Mucosa of descending colon (tissue), 3 donors: ENCODE measurements around the gene KRT20. TPM values are rescaled to one million over a fixed set of nuclear protein-coding genes. Genes with fewer than 3 reads are reported as not detected.

Source experiments
- ATAC-seq: fragments of 200-7000 bp; cut with Tn5 transposase; one replicate; pipeline ENCODE4 v1.9.1; 2020; ENCODE audit warnings: mild to moderate bottlenecking, moderate library complexity
- DNase-seq, 3 donors: peaks; one replicate each; pipeline ENCODE4 v3.0.0-alpha.2; 2020
- H3K36me3 ChIP-seq: fragments of 200-600 bp; one replicate; pipeline ENCODE4 v1.8.0; 2021; ENCODE audit warnings: low read depth, mild to moderate bottlenecking
- H3K4me1 ChIP-seq: fragments of 200-600 bp; one replicate; pipeline ENCODE4 v1.8.0; 2021; ENCODE audit warnings: low read depth, mild to moderate bottlenecking
- H3K4me3 ChIP-seq: fragments of 200-600 bp; one replicate; pipeline ENCODE4 v1.8.0; 2021; ENCODE audit warnings: mild to moderate bottlenecking
- H3K9me3 ChIP-seq: fragments of 200-600 bp; one replicate; pipeline ENCODE4 v1.8.0; 2021; ENCODE audit warnings: mild to moderate bottlenecking
- intact Hi-C, 2 donors: fragments of 100-400 bp; cut with DNase I in 1 of 2; cut with micrococcal nuclease in 1 of 2; formaldehyde crosslinking; loops; one replicate each; pipeline versions ENCODE4 v1.11.0 to v1.11.1; 2022; cut with DNase I, micrococcal nuclease
- total RNA-seq, 3 donors: library from RNA; stranded (reverse); fragmentation: NEBNext Ultra II Directional in 2 of 3; extraction: Animal tissue kit (Norgen Biotek cat#: 25700) in 2 of 3; gene quantifications; one replicate each; pipeline versions ENCODE4 v1.2.1 to v1.2.4, GENCODE V29; 2021 to 2023
- TF ChIP-seq, protein P1 (sequence below): fragments of 200-600 bp; IDR thresholded peaks from one replicate; pipeline ENCODE4 v1.8.0; 2022; ENCODE audit warnings: antibody characterized with exemption, mild to moderate bottlenecking
- donor health status: DM: no; HTN: no; CAD: no; lungs with moderate emphysema.
- donor health status: DM: no; HTN: no; CAD: no.
- donor health status: DM: no; HTN: yes; CAD: no.

KRT20 gene
- total RNA-seq, 3 donors from 2014 or later, result 553 to 1,810 (median 1,312) TPM

DNA sequence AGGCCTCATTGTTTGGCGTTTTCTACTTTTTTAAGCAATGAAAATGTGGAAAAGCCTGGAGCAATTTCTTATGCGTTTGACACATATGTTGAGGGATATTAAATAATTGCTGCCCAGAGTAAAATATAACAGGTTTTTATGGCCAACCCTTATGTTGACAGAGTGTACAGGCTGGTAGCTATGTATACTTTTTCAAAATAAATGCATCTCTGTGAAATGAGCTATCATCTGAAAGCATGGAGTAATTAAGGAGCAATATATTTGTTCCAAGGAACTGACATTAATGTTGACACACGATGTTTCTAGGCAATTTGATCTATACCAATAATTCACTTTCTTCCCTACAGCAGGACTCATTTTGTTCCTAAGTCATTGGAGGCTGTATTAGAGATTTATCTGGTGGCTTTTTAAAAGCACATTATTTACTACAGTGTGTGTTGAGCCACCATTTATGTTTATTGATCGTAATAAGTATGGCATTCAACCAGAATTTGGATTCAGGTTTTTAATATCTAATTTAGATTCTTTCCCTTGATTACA lies 11.9 kb upstream of the KRT20 start:
- intact Hi-C loops, result no loop called here
- Histone ChIP-seq H3K9me3 (no peaks in the 10 kb centered on the region), H3K4me1 (peaks cover 13% of the 10 kb centered on the region), H3K36me3 (no peaks in the 10 kb centered on the region), H3K4me3 (no peak overlapping the region)
- no peak for DNase-seq
- no peak for ATAC-seq
- TF ChIP-seq, protein P1, sequence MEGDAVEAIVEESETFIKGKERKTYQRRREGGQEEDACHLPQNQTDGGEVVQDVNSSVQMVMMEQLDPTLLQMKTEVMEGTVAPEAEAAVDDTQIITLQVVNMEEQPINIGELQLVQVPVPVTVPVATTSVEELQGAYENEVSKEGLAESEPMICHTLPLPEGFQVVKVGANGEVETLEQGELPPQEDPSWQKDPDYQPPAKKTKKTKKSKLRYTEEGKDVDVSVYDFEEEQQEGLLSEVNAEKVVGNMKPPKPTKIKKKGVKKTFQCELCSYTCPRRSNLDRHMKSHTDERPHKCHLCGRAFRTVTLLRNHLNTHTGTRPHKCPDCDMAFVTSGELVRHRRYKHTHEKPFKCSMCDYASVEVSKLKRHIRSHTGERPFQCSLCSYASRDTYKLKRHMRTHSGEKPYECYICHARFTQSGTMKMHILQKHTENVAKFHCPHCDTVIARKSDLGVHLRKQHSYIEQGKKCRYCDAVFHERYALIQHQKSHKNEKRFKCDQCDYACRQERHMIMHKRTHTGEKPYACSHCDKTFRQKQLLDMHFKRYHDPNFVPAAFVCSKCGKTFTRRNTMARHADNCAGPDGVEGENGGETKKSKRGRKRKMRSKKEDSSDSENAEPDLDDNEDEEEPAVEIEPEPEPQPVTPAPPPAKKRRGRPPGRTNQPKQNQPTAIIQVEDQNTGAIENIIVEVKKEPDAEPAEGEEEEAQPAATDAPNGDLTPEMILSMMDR, result no peak

DNA sequence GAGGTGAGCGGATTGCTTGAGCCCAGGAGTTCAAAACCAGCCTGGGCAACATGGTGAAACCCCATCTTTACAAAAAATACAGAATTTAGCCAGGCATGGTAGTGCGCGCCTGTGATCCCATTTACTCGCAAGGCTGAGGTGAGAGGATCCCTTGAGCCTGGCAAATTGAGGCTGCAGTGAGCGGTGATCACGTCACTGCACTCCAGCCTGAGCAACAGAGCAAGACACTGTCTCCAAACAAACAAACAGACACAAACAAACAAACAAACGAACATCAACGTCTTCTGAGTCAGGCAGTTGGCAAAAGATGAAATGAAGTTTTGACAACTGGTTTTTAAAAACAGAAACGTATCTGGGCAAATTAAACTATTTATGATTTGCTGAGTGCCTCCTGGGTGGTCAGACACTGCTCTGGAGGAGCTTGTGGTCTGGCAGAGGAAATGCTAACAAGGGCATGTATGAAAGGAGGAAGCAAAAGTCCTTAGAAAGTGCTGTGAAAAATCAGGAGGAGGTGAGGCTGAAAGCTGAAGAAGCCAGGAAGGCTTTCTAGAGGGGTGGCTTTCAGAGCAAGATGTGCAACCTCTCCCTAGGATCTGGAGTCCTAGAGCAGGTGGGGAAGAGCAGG lies 10.2 kb upstream of the KRT20 start:
- ATAC-seq (no peak), DNase-seq (no peak)
- intact Hi-C loops, result no loop called here
- TF ChIP-seq, protein P1, result no peak
- no peaks in the 10 kb centered on the region for H3K36me3 ChIP-seq
- H3K4me3 ChIP-seq, result no peak overlapping the region
- H3K9me3 ChIP-seq, result no peaks in the 10 kb centered on the region
- peaks cover under 1% of the 10 kb centered on the region for H3K4me1 ChIP-seq

DNA sequence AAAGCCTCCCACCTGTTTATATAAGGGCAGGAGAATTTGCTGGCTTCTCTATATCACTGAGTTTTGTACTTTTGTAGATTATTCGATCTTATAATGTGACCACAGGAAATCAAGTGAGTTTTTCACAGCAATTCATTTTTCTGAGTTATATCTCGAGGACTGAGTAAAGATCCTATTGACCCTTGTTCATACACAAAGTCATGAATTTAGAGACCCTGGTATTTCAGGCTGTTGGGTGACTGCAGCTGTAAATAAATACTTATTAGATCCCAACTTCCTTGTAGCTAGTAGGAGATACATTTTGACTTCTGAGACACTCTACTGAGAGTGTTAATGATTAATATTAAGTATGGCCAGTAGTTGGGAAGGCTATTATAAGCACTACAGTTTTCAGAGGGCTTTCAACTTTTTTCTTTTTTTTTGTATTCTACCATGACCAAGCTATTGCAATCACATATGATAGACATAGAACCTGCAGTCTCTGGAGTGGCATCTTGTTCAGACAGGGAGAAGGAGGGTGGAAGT lies 3.2 kb upstream of the KRT20 start:
- DNase-seq, result no peak
- Histone ChIP-seq H3K36me3 (no peaks in the 10 kb centered on the region), H3K4me1 (no peaks in the 10 kb centered on the region), H3K9me3 (no peaks in the 10 kb centered on the region), H3K4me3 (no peak overlapping the region)
- intact Hi-C loops, result no loop called here
- no peak for ATAC-seq
- TF ChIP-seq, protein P1, result no peak

DNA sequence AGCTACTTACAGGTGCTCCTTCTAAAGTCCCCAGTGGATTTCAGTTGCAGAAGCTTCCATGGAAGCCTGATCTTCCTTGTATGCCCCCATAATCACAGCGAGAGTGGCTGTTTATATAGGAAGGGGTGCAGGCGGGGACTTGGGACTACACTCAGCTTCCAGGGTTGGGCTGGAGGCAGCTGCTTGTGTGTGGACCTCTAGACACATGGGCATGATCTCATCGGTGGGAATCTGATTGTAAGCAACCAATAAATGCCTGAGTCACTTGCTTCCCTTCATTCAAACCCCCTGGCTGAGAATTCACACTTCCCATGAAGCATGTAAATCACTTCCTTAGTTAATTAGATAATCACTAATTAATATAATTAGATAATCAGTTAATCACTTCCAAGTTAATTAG lies 1.0 kb upstream of the KRT20 start:
- peak; percentile 14 for ATAC-seq
- no peak for DNase-seq
- no peak overlapping the region for H3K4me3 ChIP-seq
- peaks cover 4% of the 10 kb centered on the region for H3K4me1 ChIP-seq
- intact Hi-C loops, result no loop called here
- no peaks in the 10 kb centered on the region for H3K36me3 ChIP-seq
- TF ChIP-seq, protein P1, result no peak
- no peaks in the 10 kb centered on the region for H3K9me3 ChIP-seq

DNA sequence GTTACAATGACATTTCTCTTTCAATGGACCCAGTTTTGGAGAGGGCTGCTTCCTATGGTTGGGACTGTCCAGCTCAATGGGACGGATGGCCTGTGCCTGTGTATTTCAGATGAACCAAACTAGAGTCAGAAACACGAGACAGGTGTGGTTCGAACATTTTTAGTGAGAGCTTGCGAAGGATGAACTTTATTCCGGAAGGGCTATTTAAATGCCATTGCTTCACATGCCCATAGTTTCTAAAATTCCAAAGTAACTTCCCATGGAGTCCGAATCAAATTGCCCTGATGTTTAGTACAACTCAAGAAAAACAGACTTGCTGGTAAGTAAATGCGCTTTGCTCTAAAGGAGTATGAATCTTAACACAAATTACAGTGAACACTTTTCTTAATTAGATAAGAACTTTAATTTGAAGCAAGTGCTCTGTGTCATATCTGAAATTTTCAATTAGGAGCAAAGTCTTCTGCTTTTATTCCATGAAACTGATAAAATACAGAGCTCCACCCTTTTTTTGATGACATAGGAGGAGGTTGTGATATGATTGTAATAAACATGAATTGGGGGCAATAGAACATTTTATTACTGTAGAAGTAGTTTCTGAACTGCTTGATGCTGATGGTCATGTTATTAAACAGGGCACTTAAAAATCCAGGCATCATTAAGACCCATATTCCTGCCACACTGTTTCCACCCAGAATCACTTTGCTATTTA lies 1.3 kb downstream of the KRT20 start:
- intact Hi-C loops, result no loop called here
- DNase-seq, result no peak
- H3K36me3 ChIP-seq, result no peaks in the 10 kb centered on the region
- ATAC-seq, result peak; percentile 79
- H3K4me1 ChIP-seq, result peaks cover 4% of the 10 kb centered on the region
- TF ChIP-seq, protein P1, result no peak
- peak overlapping the region; percentile 6 for H3K4me3 ChIP-seq
- no peaks in the 10 kb centered on the region for H3K9me3 ChIP-seq
